HFFc6 (cell line): ENCODE data around the gene SBF2. TPM values are rescaled to one million over a fixed set of nuclear protein-coding genes. Genes with fewer than 3 reads are reported as not detected.

Source experiments
- DNase-seq: peaks from one replicate; pipeline ENCODE4 v3.0.0-alpha.2; 2018
- H3K27ac Mint-ChIP-seq: 2 replicates; pipeline ENCODE4 v1.8.0; 2020; ENCODE audit warnings: mild to moderate bottlenecking, mixed read lengths
- H3K27me3 Mint-ChIP-seq: 2 replicates; pipeline ENCODE4 v1.8.0; 2021; ENCODE audit warnings: mild to moderate bottlenecking, moderate library complexity, mixed read lengths; ENCODE audit not compliant: insufficient read depth
- H3K36me3 Mint-ChIP-seq: 2 replicates; pipeline ENCODE4 v1.8.0; 2021; ENCODE audit warnings: low read depth, mixed read lengths
- H3K4me1 Mint-ChIP-seq: 2 replicates; pipeline ENCODE4 v1.8.0; 2020; ENCODE audit warnings: low read depth, mixed read lengths
- H3K4me3 Mint-ChIP-seq: 2 replicates; pipeline ENCODE4 v1.8.0; 2020; ENCODE audit warnings: mild to moderate bottlenecking, moderate library complexity, mixed read lengths
- H3K9me3 Mint-ChIP-seq: 2 replicates; pipeline ENCODE4 v1.8.0; 2020; ENCODE audit warnings: mild to moderate bottlenecking, mixed read lengths
- total RNA-seq, 6 experiments: library from RNA; stranded (reverse); fragmentation: NEBNext Ultra II Directional; extraction: Animal tissue kit (Norgen Biotek cat#: 25700); gene quantifications; 2 replicates in 1 of 6; 3 replicates in 5 of 6; pipeline ENCODE4 v1.2.3, GENCODE V29; 2021
- TF ChIP-seq, protein P1 (sequence below): fragments of 200-600 bp; sonication (generic); IDR thresholded peaks from 2 replicates; pipeline ENCODE4 v1.5.0; 2021; ENCODE audit warnings: antibody characterized with exemption, mild to moderate bottlenecking

The SBF2 gene
- total RNA-seq, 6 experiments from 2014 or later = 25.2 to 36.0 (median 30.7) TPM

DNA sequence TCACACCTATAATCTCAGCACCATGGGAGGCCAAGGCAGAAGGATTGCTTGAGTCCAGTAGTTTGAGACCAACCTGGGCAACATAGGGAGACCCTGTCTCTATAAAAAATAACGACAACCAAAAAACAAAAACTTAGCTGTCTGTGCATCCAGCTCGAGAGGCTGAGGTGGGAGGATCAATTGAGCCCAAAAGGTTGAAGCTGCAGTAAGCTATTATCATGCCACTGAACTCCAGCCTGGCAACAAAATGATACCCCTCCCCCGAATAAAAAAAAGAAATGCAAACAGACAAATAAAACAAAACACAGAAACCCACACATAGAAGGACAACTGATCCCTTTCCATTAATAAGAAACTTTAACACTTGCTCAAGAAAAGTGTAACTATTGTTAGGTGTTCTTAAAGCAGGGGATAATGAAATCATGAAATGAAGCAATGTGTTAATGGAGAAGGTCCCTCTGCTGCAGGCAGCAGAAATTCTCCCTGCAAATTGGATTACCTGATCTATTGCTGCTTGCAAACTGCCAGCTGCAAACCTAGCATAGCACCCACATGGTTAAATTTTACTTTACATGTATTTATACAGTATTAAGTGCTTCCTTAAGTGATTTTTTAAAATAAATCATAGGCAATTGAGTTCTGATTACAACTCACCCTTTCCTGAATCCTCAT, 226.3 kb downstream of the SBF2 start:
- no peak overlapping the region for H3K4me3 Mint-ChIP-seq
- H3K27ac Mint-ChIP-seq = no peak overlapping the region
- TF ChIP-seq, protein P1, sequence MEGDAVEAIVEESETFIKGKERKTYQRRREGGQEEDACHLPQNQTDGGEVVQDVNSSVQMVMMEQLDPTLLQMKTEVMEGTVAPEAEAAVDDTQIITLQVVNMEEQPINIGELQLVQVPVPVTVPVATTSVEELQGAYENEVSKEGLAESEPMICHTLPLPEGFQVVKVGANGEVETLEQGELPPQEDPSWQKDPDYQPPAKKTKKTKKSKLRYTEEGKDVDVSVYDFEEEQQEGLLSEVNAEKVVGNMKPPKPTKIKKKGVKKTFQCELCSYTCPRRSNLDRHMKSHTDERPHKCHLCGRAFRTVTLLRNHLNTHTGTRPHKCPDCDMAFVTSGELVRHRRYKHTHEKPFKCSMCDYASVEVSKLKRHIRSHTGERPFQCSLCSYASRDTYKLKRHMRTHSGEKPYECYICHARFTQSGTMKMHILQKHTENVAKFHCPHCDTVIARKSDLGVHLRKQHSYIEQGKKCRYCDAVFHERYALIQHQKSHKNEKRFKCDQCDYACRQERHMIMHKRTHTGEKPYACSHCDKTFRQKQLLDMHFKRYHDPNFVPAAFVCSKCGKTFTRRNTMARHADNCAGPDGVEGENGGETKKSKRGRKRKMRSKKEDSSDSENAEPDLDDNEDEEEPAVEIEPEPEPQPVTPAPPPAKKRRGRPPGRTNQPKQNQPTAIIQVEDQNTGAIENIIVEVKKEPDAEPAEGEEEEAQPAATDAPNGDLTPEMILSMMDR = no peak
- peaks cover 35% of the 10 kb centered on the region for H3K4me1 Mint-ChIP-seq
- peaks cover 16% of the 10 kb centered on the region for H3K36me3 Mint-ChIP-seq
- no peak for DNase-seq
- H3K27me3 Mint-ChIP-seq = no peaks in the 10 kb centered on the region; the same call in 1 of the 2 replicates
- peaks cover 9% of the 10 kb centered on the region; the same call in 1 of the 2 replicates for H3K9me3 Mint-ChIP-seq

DNA sequence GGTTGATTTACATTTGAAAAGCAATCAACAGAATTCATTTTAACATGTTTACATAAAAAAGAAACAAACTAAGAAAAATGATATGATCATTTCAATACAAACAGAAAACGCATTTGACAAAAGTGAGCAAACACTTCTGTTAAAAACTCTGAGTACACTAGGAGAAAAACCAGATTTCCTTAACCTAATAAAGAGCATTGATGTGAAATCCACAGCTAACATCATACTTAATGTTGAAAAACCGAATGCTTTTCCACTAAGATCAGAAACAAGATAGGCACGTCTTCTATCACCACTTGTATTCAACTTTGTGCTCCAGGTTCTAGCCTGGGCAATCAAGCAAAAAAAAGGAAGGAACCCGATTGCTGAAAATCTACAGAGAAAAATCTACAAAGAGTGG, 227.6 kb downstream of the SBF2 start:
- H3K4me3 Mint-ChIP-seq = no peak overlapping the region
- TF ChIP-seq, protein P1 = no peak
- H3K9me3 Mint-ChIP-seq = peaks cover 17% of the 10 kb centered on the region
- peaks cover 2% of the 10 kb centered on the region; the same call in 1 of the 2 replicates for H3K27me3 Mint-ChIP-seq
- H3K36me3 Mint-ChIP-seq = peaks cover 26% of the 10 kb centered on the region
- no peak overlapping the region for H3K27ac Mint-ChIP-seq
- H3K4me1 Mint-ChIP-seq = peaks cover 24% of the 10 kb centered on the region
- no peak for DNase-seq

DNA sequence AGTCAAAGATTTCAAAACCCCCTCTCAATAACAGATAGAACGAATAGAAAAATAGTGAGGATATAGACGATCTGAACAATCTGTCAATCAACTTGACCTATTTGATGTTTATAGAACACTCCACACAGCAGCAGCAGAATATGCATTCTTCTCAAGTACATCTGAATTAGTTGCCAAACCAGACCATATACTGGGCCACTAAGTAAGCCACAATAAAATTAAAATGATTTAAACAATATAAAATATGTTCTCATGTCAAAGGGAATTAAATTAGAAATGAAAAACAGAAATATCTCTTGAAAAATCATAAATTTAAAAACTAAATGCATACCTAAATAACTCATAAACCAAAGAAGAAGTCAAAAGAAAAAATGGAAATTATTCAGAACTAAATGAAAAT, 229.2 kb downstream of the SBF2 start:
- DNase-seq = no peak
- H3K4me3 Mint-ChIP-seq = no peak overlapping the region
- peaks cover 19% of the 10 kb centered on the region for H3K36me3 Mint-ChIP-seq
- peaks cover 26% of the 10 kb centered on the region for H3K4me1 Mint-ChIP-seq
- TF ChIP-seq, protein P1 = no peak
- peaks cover 22% of the 10 kb centered on the region for H3K9me3 Mint-ChIP-seq
- peaks cover 5% of the 10 kb centered on the region; the same call in 1 of the 2 replicates for H3K27me3 Mint-ChIP-seq
- no peak overlapping the region for H3K27ac Mint-ChIP-seq

DNA sequence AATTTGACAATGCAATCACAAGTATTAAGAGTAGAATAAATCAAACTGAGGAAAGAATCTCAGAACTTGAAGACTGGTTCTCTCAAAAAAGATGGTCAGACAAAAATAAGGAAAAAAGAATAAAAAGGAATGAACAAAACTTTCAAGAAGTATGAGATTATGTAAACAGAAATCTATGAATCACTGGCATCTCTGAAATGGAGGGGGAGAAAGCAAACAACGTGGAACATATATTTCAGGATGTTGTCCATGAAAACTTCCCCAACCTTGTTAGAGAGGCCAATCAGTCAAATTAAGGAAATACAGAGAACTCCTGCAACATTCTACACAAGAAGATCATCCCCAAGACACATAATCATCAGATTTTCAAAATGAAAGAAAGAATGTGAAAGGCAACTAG, 235.7 kb downstream of the SBF2 start:
- Mint-ChIP-seq H3K27ac (peak overlapping the region; percentile 74), H3K4me1 (peaks cover 26% of the 10 kb centered on the region), H3K4me3 (peak overlapping the region; percentile 68), H3K36me3 (peaks cover 55% of the 10 kb centered on the region), H3K9me3 (peaks cover 59% of the 10 kb centered on the region), H3K27me3 (peaks cover 6% of the 10 kb centered on the region)
- TF ChIP-seq, protein P1 = no peak
- no peak for DNase-seq

DNA sequence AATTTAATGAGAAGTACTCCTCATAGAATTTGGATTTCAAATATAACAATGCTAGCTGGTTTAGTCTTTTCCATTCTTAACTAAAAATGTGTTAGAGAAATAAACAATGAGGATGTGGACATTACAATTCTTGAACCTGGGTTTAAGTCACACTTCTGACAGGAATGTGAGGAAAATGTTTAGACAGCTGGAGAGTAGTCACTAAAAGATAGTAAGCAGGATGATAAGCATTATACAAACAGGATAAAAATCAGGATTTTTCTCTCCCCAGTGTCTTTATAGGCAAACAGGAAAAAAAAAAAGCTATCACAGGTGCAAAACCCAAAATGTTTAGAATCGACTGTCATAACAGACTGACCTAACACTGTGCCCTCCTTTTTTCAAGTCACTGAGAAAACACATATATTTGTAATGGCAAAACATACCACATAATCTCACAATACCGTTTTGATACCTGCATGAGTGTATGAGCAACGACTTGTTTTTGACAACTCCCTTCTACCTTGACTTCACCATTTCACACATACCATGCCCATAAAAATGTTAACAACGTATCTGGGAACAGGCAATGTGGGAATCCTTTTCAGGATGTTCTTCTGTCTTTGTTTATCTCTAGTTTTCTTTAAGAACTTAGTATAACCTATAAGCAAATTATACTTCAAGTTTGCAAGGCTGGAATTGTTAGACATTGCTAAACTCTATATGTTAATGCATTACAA, 242.0 kb downstream of the SBF2 start:
- H3K4me1 Mint-ChIP-seq = peaks cover 19% of the 10 kb centered on the region
- H3K27ac Mint-ChIP-seq = no peak overlapping the region
- H3K4me3 Mint-ChIP-seq = no peak overlapping the region
- peaks cover 9% of the 10 kb centered on the region for H3K9me3 Mint-ChIP-seq
- TF ChIP-seq, protein P1 = no peak
- H3K27me3 Mint-ChIP-seq = no peaks in the 10 kb centered on the region; the same call in 1 of the 2 replicates
- no peak for DNase-seq
- peaks cover 9% of the 10 kb centered on the region for H3K36me3 Mint-ChIP-seq
